Activated T-cell treated with anti-CD3 and anti-CD28 coated beads, Interleukin-2, amount 50 U/mL, for 4 hours (primary cell): Measurements from ENCODE around the gene PAMR1. TPM values are rescaled to one million over a fixed set of nuclear protein-coding genes. Genes with fewer than 3 reads are reported as not detected.

ENCODE experiments used
- ATAC-seq, 2 donors: fragments of 200-7000 bp; cut with Tn5 transposase; one replicate each; pipeline ENCODE4 v1.10.0; 2021
- DNase-seq: peaks from one replicate; pipeline ENCODE4 v3.0.0-alpha.2; 2020
- H3K27me3 Mint-ChIP-seq: one replicate; pipeline ENCODE4 v1.8.0; 2021; ENCODE audit warnings: low read depth, mixed read lengths
- H3K36me3 Mint-ChIP-seq: one replicate; pipeline ENCODE4 v1.8.0; 2022; ENCODE audit warnings: mixed read lengths; ENCODE audit not compliant: insufficient read depth
- H3K4me1 Mint-ChIP-seq: one replicate; pipeline ENCODE4 v1.8.0; 2021; ENCODE audit warnings: low read depth, mixed read lengths
- H3K4me3 Mint-ChIP-seq: one replicate; pipeline ENCODE4 v1.8.0; 2021; ENCODE audit warnings: mild to moderate bottlenecking, moderate library complexity, mixed read lengths
- H3K9me3 Mint-ChIP-seq: one replicate; pipeline ENCODE4 v1.8.0; 2021; ENCODE audit warnings: mixed read lengths
- total RNA-seq, 3 donors: library from RNA; stranded (reverse); gene quantifications; one replicate each; pipeline ENCODE4 v1.2.1, GENCODE V29; 2021

Gene PAMR1
- total RNA-seq, 3 donors from 2014 or later, result not detected

- DNase-seq (no peak), ATAC-seq (no peak)
- Mint-ChIP-seq H3K27me3 (peaks cover 17% of the 10 kb centered on the region), H3K36me3 (no peaks in the 10 kb centered on the region), H3K9me3 (no peaks in the 10 kb centered on the region), H3K4me3 (no peak overlapping the region), H3K4me1 (no peaks in the 10 kb centered on the region)
These were observed 54.8 kb downstream of the PAMR1 start for GRCh38 chr11:35470616-35471015.

GRCh38 chr11:35466058-35466457 lies 59.4 kb downstream of the PAMR1 start:
- no peaks in the 10 kb centered on the region for H3K4me1 Mint-ChIP-seq
- no peak overlapping the region for H3K4me3 Mint-ChIP-seq
- H3K36me3 Mint-ChIP-seq, result no peaks in the 10 kb centered on the region
- DNase-seq, result no peak
- no peak for ATAC-seq
- H3K9me3 Mint-ChIP-seq, result no peaks in the 10 kb centered on the region
- peaks cover 34% of the 10 kb centered on the region for H3K27me3 Mint-ChIP-seq

DNA sequence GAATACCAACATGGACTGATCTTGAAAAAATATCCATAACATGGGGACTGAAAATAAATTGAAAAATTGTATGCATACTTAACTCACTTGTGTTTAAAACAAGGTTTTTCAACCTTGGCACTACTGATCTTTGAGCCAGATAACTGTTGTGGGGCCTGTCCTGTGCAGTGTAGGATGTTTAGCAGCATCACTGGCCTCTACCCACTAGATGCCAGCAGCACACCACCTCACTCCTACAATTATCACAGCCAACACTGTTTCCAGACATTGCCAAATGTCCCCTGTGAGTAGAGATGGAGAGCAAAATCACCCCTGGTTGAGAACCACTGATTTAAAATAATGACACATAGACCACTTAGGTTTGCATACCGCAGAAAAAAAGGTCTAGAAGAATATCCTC lies 61.1 kb downstream of the PAMR1 start:
- DNase-seq (no peak), ATAC-seq (no peak)
- no peak overlapping the region for H3K4me3 Mint-ChIP-seq
- no peaks in the 10 kb centered on the region for H3K36me3 Mint-ChIP-seq
- H3K27me3 Mint-ChIP-seq, result peaks cover 32% of the 10 kb centered on the region
- H3K4me1 Mint-ChIP-seq, result no peaks in the 10 kb centered on the region
- no peaks in the 10 kb centered on the region for H3K9me3 Mint-ChIP-seq

GRCh38 chr11:35463331-35463751 lies 62.1 kb downstream of the PAMR1 start:
- ATAC-seq, result no peak

GRCh38 chr11:35461917-35462538 lies 63.4 kb downstream of the PAMR1 start:
- no peaks in the 10 kb centered on the region for H3K9me3 Mint-ChIP-seq
- ATAC-seq (no peak), DNase-seq (no peak)
- H3K4me3 Mint-ChIP-seq, result no peak overlapping the region
- H3K4me1 Mint-ChIP-seq, result no peaks in the 10 kb centered on the region
- H3K36me3 Mint-ChIP-seq, result no peaks in the 10 kb centered on the region
- H3K27me3 Mint-ChIP-seq, result peaks cover 30% of the 10 kb centered on the region

More at GRCh38 chr11:35463331-35463751, 62.1 kb downstream of the PAMR1 start:
- Mint-ChIP-seq H3K4me1 (no peaks in the 10 kb centered on the region), H3K36me3 (no peaks in the 10 kb centered on the region), H3K9me3 (no peaks in the 10 kb centered on the region), H3K27me3 (peaks cover 32% of the 10 kb centered on the region), H3K4me3 (no peak overlapping the region)
- DNase-seq, result no peak

- peaks cover 19% of the 10 kb centered on the region for H3K27me3 Mint-ChIP-seq
- H3K4me1 Mint-ChIP-seq, result no peaks in the 10 kb centered on the region
- no peaks in the 10 kb centered on the region for H3K36me3 Mint-ChIP-seq
- ATAC-seq, result no peak
- H3K9me3 Mint-ChIP-seq, result no peaks in the 10 kb centered on the region
- H3K4me3 Mint-ChIP-seq, result no peak overlapping the region
- DNase-seq, result no peak
These were observed 65.9 kb downstream of the PAMR1 start for GRCh38 chr11:35459489-35459888.

DNA sequence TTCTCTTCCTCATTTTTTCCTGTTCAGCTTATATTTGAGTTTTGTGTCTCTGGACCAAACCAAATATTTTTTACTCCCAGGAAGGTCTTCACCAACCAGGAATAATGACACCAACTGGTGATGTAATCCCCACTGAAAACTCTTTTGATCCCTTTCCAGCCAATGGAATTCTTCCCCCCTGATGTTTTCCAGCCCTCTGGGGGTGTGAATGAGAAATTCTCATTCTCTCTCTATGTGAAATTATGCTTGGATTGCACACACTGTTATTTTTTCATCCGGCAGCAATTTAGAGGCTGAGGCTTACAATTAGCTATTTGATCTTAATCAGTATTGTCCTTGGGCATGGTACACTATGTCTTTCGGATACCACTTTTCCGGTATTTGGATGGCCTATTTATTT lies 66.6 kb downstream of the PAMR1 start:
- no peak for ATAC-seq
- Mint-ChIP-seq H3K4me1 (no peaks in the 10 kb centered on the region), H3K9me3 (no peaks in the 10 kb centered on the region), H3K4me3 (no peak overlapping the region), H3K27me3 (peaks cover 16% of the 10 kb centered on the region), H3K36me3 (no peaks in the 10 kb centered on the region)
- DNase-seq, result no peak

GRCh38 chr11:35454362-35454761 lies 71.1 kb downstream of the PAMR1 start:
- no peak overlapping the region for H3K4me3 Mint-ChIP-seq
- H3K36me3 Mint-ChIP-seq, result no peaks in the 10 kb centered on the region
- no peak for ATAC-seq
- no peak for DNase-seq
- peaks cover 6% of the 10 kb centered on the region for H3K9me3 Mint-ChIP-seq
- H3K4me1 Mint-ChIP-seq, result no peaks in the 10 kb centered on the region
- peaks cover 4% of the 10 kb centered on the region for H3K27me3 Mint-ChIP-seq

- no peak for ATAC-seq
- peaks cover 33% of the 10 kb centered on the region for H3K27me3 Mint-ChIP-seq
- no peak overlapping the region for H3K4me3 Mint-ChIP-seq
- H3K36me3 Mint-ChIP-seq, result no peaks in the 10 kb centered on the region
- H3K4me1 Mint-ChIP-seq, result no peaks in the 10 kb centered on the region
- DNase-seq, result no peak
- no peaks in the 10 kb centered on the region for H3K9me3 Mint-ChIP-seq
These were observed 88.7 kb downstream of the PAMR1 start for GRCh38 chr11:35436581-35437250.

- Mint-ChIP-seq H3K9me3 (no peaks in the 10 kb centered on the region), H3K4me3 (no peak overlapping the region), H3K36me3 (no peaks in the 10 kb centered on the region), H3K4me1 (no peaks in the 10 kb centered on the region), H3K27me3 (peaks cover 40% of the 10 kb centered on the region)
- ATAC-seq (no peak), DNase-seq (no peak)
These were observed 91.8 kb downstream of the PAMR1 start for GRCh38 chr11:35433588-35433987.

GRCh38 chr11:35432464-35432863 lies 93.0 kb downstream of the PAMR1 start:
- H3K36me3 Mint-ChIP-seq, result no peaks in the 10 kb centered on the region
- ATAC-seq (no peak), DNase-seq (no peak)
- H3K9me3 Mint-ChIP-seq, result no peaks in the 10 kb centered on the region
- H3K27me3 Mint-ChIP-seq, result peaks cover 38% of the 10 kb centered on the region
- H3K4me1 Mint-ChIP-seq, result no peaks in the 10 kb centered on the region
- H3K4me3 Mint-ChIP-seq, result no peak overlapping the region

DNA sequence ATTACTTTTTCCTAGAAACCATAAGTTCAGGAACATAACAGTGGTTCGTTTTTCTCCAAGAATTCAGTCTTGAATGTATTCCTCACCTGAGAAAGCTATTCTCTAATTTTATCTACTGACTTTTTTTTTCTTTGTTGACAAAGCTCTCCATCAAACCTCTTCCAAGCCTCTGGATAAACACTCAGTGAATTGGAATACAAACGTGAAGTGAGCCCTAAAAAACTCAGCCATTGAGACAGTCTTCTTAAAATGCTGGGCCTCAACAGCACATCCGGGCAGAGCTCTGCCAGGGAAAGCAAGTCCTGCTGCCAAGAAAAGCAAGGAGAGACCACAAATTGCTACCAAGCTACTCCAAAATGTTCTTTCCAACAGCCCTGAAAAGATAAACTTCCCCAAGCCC lies 98.3 kb downstream of the PAMR1 start:
- Mint-ChIP-seq H3K27me3 (peaks cover 48% of the 10 kb centered on the region), H3K4me1 (no peaks in the 10 kb centered on the region), H3K36me3 (no peaks in the 10 kb centered on the region), H3K4me3 (no peak overlapping the region), H3K9me3 (no peaks in the 10 kb centered on the region)
- ATAC-seq (no peak), DNase-seq (no peak)

- ATAC-seq (no peak), DNase-seq (no peak)
- Mint-ChIP-seq H3K27me3 (peaks cover 54% of the 10 kb centered on the region), H3K4me3 (no peak overlapping the region), H3K36me3 (no peaks in the 10 kb centered on the region), H3K4me1 (no peaks in the 10 kb centered on the region), H3K9me3 (no peaks in the 10 kb centered on the region)
These were observed 99.1 kb downstream of the PAMR1 start for GRCh38 chr11:35426351-35426750.

- DNase-seq (no peak), ATAC-seq (no peak)
- Mint-ChIP-seq H3K4me1 (peaks cover 1% of the 10 kb centered on the region), H3K27me3 (peaks cover 55% of the 10 kb centered on the region), H3K4me3 (no peak overlapping the region), H3K9me3 (no peaks in the 10 kb centered on the region), H3K36me3 (no peaks in the 10 kb centered on the region)
These were observed 99.7 kb downstream of the PAMR1 start for GRCh38 chr11:35425603-35426212.
